Activated naive CD4-positive, alpha-beta T cell treated with anti-CD3 and anti-CD28 coated beads, Interleukin-2, amount 50 U/mL, for 24 hours (primary cell): ENCODE measurements around the gene PARN.
"Not testable (repeated sequence)": the region's sequence is repeated elsewhere in the genome, so short reads cannot be mapped to it uniquely, and the experiment has no call there.

Experiments used
- H3K27ac Mint-ChIP-seq: one replicate; pipeline ENCODE4 v1.8.0; 2021; ENCODE audit warnings: mild to moderate bottlenecking, mixed read lengths
- H3K27me3 Mint-ChIP-seq: one replicate; pipeline ENCODE4 v1.8.0; 2021; ENCODE audit warnings: mixed read lengths
- H3K36me3 Mint-ChIP-seq: one replicate; pipeline ENCODE4 v1.8.0; 2021; ENCODE audit warnings: mixed read lengths
- H3K4me1 Mint-ChIP-seq: one replicate; pipeline ENCODE4 v1.8.0; 2021; ENCODE audit warnings: mixed read lengths
- H3K4me3 Mint-ChIP-seq: one replicate; pipeline ENCODE4 v1.8.0; 2021; ENCODE audit warnings: mild to moderate bottlenecking, mixed read lengths
- H3K9me3 Mint-ChIP-seq: one replicate; pipeline ENCODE4 v1.8.0; 2021; ENCODE audit warnings: mixed read lengths

PARN gene

DNA sequence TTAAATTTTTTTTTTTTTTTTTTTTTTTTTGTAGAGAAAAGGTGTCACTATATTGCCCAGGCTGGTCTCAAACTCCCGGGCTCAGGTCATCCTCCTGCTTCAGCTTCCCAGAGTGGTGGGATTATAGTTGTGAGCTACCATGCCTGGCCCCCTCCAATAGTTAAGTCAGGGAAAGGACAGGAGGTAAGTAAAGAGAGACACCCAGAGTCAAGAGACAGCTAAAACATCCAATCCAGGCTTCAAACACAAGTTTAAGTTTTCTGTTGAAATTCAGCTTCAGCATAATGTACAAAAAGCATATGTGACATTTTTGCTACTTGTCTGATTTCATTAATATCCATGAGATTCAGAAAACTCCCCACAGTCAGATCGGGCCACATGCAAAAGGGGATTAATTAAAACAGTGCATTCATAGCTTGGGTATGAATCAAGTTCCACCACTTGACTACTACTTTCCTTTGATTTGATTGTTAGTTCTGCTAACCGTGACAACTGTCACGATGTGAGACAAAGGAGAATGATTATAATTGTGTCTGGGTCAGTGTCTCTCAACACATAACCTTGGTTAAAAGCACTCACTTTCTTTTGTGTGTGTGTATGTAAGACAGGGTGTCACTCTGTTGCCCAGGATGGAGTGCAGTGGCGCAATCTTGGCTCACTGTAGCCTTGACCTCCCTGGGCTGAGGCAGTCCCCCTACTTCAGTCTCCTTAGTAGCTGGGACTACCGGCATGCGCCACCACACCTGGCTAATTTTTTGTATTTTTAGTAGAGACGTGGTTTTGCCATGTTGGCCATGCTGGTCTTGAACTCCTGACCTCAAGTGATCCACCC is 184.9 kb downstream of the PARN start:
- no peaks in the 10 kb centered on the region for H3K27me3 Mint-ChIP-seq
- no peak overlapping the region for H3K4me3 Mint-ChIP-seq
- peaks cover 3% of the 10 kb centered on the region for H3K36me3 Mint-ChIP-seq
- H3K27ac Mint-ChIP-seq: no peak overlapping the region
- no peaks in the 10 kb centered on the region for H3K9me3 Mint-ChIP-seq
- peaks cover 5% of the 10 kb centered on the region for H3K4me1 Mint-ChIP-seq

DNA sequence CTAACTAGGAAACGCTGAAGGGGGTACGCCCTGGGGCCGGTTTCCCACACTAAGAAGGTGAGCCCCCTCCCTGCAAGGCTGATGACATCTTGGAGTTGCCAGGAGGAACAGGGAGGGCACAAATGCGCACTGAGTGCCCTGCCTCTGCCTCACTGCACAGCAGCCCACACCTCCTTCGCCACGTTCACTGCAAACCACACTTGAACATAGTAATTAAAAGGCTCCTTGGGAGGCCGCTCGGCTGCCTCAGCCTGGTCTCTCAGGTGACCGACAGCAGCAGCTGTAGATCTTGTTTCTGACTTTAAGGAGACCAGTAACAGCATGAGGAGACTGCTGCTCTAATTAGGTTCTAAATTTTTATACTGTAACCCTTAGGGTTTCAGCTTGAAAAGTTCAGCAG is 188.5 kb downstream of the PARN start:
- not testable (repeated sequence) for H3K36me3 Mint-ChIP-seq, H3K4me3 Mint-ChIP-seq, H3K27ac Mint-ChIP-seq, H3K27me3 Mint-ChIP-seq, H3K9me3 Mint-ChIP-seq
- peaks cover 24% of the 10 kb centered on the region for H3K4me1 Mint-ChIP-seq

DNA sequence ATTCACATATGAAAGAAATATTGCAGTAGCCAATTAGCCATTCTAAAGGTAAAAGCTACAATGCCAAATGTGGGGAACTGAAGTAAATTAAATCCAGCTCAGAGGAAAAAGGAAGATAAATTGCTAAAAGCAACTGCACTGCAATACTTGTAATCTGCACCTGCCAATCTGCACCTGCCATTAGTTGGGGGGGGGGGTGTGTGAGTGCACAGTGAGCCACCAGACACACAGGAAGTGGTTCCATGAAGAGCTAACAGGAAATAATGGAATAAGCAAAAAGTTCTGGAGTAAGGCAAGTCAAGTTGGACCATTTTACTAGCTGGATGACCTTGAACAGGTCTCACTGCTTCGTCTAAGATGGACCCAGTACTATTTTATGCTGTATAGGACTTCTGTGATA is 191.8 kb downstream of the PARN start:
- H3K9me3 Mint-ChIP-seq: no peaks in the 10 kb centered on the region
- peaks cover 42% of the 10 kb centered on the region for H3K4me1 Mint-ChIP-seq
- H3K27me3 Mint-ChIP-seq: no peaks in the 10 kb centered on the region
- no peak overlapping the region for H3K4me3 Mint-ChIP-seq
- peak overlapping the region; percentile 88 for H3K27ac Mint-ChIP-seq
- no peaks in the 10 kb centered on the region for H3K36me3 Mint-ChIP-seq

DNA sequence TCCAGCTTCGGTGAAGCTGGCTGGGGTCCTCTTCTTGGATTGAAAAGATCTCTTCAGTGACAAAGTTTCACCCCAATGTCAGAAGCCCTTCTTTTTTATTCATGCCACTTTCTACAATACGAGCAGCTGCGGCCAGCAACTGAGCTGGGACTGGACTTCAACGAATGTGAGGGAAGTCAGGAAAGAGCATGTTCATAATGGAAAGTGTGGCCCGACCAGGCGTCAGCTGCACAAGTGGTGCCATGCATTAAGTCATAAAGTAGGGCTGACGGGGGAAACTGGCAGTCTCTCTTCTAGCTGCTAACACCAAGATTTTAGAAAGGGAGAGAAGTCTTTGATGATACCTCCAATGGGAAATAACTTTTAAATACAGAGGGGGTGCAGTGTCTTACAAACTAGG is 192.6 kb downstream of the PARN start:
- H3K27ac Mint-ChIP-seq: peak overlapping the region; percentile 26
- H3K9me3 Mint-ChIP-seq: no peaks in the 10 kb centered on the region
- peaks cover 1% of the 10 kb centered on the region for H3K36me3 Mint-ChIP-seq
- H3K4me3 Mint-ChIP-seq: no peak overlapping the region
- H3K27me3 Mint-ChIP-seq: no peaks in the 10 kb centered on the region
- H3K4me1 Mint-ChIP-seq: peaks cover 42% of the 10 kb centered on the region

GRCh38 chr16:14436401-14436955 is 193.6 kb downstream of the PARN start:
- Mint-ChIP-seq H3K9me3 (no peaks in the 10 kb centered on the region), H3K4me3 (peak overlapping the region; percentile 75), H3K36me3 (peaks cover 5% of the 10 kb centered on the region)

DNA sequence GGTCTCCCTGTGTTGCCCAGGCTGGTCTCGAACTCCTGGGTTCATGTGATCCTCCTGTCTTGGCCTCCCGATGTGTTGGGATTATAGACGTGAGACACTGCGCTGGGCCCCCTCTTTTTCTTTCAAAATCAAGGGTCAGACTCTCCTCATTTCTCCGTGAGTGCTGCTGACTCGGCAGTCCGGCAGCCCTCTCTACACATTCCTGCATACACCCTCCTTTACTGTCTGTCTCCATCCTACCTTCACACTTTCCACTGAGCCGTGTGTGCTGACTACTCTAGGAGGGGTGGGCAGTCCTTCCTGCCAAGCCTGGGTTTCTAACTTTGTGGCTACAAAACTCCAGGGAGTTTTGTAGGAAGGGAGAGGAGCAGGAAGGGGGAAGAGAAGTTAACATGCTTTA is 195.2 kb downstream of the PARN start:
- peaks cover 7% of the 10 kb centered on the region for H3K36me3 Mint-ChIP-seq
- H3K4me1 Mint-ChIP-seq: peaks cover 42% of the 10 kb centered on the region
- H3K27me3 Mint-ChIP-seq: no peaks in the 10 kb centered on the region
- H3K4me3 Mint-ChIP-seq: no peak overlapping the region
- no peak overlapping the region for H3K27ac Mint-ChIP-seq
- H3K9me3 Mint-ChIP-seq: no peaks in the 10 kb centered on the region

More at GRCh38 chr16:14436401-14436955, 193.6 kb downstream of the PARN start:
- Mint-ChIP-seq H3K4me1 (peaks cover 42% of the 10 kb centered on the region), H3K27me3 (no peaks in the 10 kb centered on the region), H3K27ac (peak overlapping the region; percentile 89)

DNA sequence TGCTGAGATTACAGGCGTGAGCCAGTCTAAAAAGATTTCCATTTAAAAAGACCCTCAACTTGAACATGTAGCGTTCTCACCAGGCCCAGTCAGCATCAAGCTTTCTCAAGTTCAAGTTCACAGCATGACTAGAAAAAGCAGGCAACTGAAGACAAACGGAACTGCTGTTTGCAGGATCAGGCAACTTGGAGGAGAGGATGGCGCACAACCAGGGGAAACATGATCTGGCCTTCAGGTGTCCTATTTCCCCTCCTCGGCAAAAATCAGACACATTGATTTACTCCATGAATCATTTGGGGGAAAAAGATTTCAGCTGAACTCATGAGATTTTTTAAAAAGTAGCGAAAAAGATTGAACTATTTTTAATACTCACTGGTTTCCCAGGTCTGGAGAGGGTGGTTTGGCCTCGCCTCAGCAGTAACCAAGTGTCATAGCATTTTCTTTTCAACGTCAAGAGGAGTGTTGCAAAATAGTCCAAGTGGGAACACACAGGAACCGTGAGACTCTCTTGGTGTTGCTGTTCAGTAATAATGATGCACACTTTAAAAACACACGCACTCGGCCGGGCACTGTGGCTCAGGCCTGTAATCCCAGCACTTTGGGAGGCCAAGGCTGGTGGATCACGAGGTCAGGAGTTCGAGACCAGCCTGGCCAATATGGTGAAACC is 201.0 kb downstream of the PARN start:
- H3K27me3 Mint-ChIP-seq, H3K27ac Mint-ChIP-seq, H3K9me3 Mint-ChIP-seq, H3K36me3 Mint-ChIP-seq, H3K4me1 Mint-ChIP-seq, H3K4me3 Mint-ChIP-seq: not testable (repeated sequence)

GRCh38 chr16:14428043-14428442 is 202.0 kb downstream of the PARN start:
- Mint-ChIP-seq H3K4me3 (no peak overlapping the region), H3K9me3 (no peaks in the 10 kb centered on the region), H3K27ac (no peak overlapping the region), H3K4me1 (no peaks in the 10 kb centered on the region), H3K36me3 (peaks cover 8% of the 10 kb centered on the region), H3K27me3 (no peaks in the 10 kb centered on the region)

DNA sequence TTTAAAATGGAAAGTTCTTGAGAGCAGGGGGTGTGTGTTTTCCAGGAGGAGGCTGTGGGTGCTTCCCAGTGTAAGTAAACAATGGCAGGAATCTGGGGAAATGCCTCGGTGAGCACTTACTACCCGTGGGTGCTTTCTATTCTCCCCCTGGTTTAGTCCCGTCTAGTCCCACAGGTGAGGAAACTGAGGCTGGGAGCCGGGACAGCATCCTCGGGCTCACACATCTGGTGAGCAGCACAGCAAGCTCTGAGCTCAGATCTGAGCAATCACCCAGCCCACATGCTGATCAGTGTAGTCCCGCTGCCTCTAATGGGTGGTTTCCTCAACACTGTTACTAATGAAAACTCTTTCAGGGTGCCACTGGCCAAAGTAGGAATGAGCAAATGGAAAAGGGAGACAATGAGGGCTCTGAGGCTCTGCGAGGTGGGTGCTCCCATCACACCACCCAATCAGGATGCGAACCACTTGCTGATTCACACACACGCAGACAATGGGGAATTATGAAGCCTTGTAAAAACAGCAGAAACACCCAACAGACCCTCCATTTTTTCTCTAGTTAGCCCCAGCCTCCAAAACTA is 202.6 kb downstream of the PARN start:
- Mint-ChIP-seq H3K27me3 (no peaks in the 10 kb centered on the region), H3K4me3 (no peak overlapping the region), H3K4me1 (no peaks in the 10 kb centered on the region), H3K9me3 (no peaks in the 10 kb centered on the region), H3K27ac (no peak overlapping the region), H3K36me3 (peaks cover 8% of the 10 kb centered on the region)

DNA sequence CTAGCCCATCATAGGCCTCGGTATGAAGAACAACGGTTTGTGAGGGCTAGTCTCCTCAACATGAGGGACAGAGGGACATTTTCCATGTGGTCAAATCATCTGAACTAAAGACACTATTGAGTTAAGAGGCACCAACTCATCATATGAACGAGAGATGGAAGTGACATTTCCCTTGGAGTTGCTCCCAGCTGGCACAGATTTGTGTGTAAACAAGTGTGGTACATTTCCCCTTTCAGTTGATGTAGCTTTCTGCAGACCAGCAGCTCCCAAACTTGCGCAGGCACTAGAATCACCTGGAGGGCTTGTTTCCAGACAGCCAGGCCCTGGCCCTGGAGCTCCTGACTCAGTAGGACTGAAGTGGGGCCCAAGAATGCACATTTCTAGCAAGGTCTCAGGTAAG is 205.5 kb downstream of the PARN start:
- no peak overlapping the region for H3K4me3 Mint-ChIP-seq
- no peaks in the 10 kb centered on the region for H3K27me3 Mint-ChIP-seq

DNA sequence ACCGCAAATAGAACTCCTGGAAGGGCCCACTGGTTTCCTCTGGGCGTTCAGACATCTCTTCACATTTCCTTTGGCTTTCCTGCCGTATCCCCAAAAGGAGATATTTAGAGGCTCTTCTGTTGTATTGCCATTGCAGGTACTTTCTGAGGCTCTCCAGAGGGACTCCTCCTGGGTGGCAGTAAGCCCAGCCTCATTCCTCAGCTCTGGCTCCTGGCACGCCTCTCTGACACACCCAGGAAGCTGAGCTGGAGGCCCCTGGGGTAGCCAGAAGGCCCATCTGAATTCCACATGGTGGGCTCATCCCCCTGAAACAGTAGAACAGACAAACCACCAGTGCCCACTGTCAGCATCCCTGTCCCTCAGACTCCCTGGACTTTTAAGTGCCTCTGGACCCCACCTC is 206.7 kb downstream of the PARN start:
- no peaks in the 10 kb centered on the region for H3K9me3 Mint-ChIP-seq
- no peak overlapping the region for H3K4me3 Mint-ChIP-seq
- H3K27ac Mint-ChIP-seq: no peak overlapping the region
- no peaks in the 10 kb centered on the region for H3K27me3 Mint-ChIP-seq
- H3K4me1 Mint-ChIP-seq: no peaks in the 10 kb centered on the region
- H3K36me3 Mint-ChIP-seq: peaks cover 4% of the 10 kb centered on the region

More for the DNA sequence above, 205.5 kb downstream of the PARN start:
- Mint-ChIP-seq H3K36me3 (peaks cover 4% of the 10 kb centered on the region), H3K4me1 (no peaks in the 10 kb centered on the region), H3K9me3 (no peaks in the 10 kb centered on the region), H3K27ac (no peak overlapping the region)

DNA sequence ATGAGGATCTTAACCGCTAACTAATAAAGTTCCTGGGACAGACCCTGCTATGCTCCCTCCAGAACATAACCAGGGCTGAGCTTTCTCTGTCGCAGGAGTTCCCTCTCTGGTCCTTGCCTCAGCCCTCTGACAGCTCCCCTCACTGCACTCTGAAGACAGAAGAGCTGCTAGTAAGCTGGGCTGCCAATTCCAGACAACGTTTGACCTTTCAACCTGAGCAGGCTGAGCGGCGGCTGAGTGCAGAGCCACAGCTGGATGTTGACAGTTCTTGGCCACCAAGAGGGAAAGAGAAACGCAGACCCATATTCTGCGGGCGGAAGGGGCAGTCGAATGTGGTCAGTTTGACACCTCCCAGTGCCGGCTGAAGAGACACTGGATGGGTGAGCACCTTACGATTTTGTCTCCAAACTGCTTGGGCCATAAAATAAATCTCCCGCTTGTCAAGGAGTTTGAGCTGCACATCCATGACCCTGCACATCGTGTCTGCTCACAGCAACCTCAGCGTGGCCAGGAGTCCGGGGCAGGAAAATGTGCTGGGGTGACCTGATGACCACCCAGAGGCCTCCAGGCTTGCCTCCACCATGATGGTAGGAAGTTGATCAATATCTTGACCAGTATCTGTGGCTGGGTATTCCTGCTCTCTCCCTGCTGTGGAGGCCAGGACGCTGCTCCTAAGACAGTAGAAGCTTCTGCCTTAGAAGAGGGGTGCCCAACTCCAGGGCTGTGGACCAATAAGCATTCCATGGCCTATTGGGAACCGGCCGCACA is 209.2 kb downstream of the PARN start:
- H3K9me3 Mint-ChIP-seq: no peaks in the 10 kb centered on the region
- H3K4me1 Mint-ChIP-seq: no peaks in the 10 kb centered on the region
- no peaks in the 10 kb centered on the region for H3K27me3 Mint-ChIP-seq
- H3K36me3 Mint-ChIP-seq: peaks cover 6% of the 10 kb centered on the region
- H3K4me3 Mint-ChIP-seq: no peak overlapping the region
- H3K27ac Mint-ChIP-seq: no peak overlapping the region

GRCh38 chr16:14420243-14420642 is 209.8 kb downstream of the PARN start:
- not testable (repeated sequence) for H3K9me3 Mint-ChIP-seq, H3K27ac Mint-ChIP-seq, H3K36me3 Mint-ChIP-seq, H3K4me3 Mint-ChIP-seq, H3K27me3 Mint-ChIP-seq, H3K4me1 Mint-ChIP-seq

- no peaks in the 10 kb centered on the region for H3K9me3 Mint-ChIP-seq
- no peak overlapping the region for H3K4me3 Mint-ChIP-seq
- H3K4me1 Mint-ChIP-seq: no peaks in the 10 kb centered on the region
These were observed 210.2 kb downstream of the PARN start for GRCh38 chr16:14419817-14420216.

DNA sequence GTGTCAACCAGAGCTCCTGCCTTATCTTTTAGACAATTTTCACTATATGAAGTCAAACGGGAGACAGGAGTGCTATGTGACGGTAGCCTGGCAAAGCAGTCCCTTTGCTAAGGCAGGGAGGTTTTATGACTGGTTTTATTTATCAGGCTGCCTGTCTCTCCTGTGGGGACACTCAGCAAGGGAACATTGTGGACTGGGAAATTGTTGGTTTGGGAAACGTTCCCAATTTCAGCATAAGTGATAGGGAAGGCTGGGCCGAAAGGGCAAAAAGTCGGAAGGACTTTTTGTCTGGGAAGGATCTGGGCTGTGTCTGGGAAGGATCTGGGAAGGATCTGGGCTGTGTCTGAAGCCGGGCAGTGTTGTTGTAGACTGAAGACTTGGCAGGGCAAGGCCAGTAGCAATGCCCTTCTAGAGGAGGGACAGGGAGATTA is 211.2 kb downstream of the PARN start:
- no peak overlapping the region for H3K4me3 Mint-ChIP-seq
- peaks cover 6% of the 10 kb centered on the region for H3K36me3 Mint-ChIP-seq
- H3K27me3 Mint-ChIP-seq: no peaks in the 10 kb centered on the region
- H3K27ac Mint-ChIP-seq: no peak overlapping the region
- H3K4me1 Mint-ChIP-seq: no peaks in the 10 kb centered on the region
- H3K9me3 Mint-ChIP-seq: no peaks in the 10 kb centered on the region

More at GRCh38 chr16:14419817-14420216, 210.2 kb downstream of the PARN start:
- H3K27me3 Mint-ChIP-seq: no peaks in the 10 kb centered on the region
- peaks cover 6% of the 10 kb centered on the region for H3K36me3 Mint-ChIP-seq
- H3K27ac Mint-ChIP-seq: no peak overlapping the region
